ENCODE results near the gene KRT76. TPM values are rescaled to one million over a fixed set of nuclear protein-coding genes. Genes with fewer than 3 reads are reported as not detected.
"Not testable (repeated sequence)": the region's sequence is repeated elsewhere in the genome, so short reads cannot be mapped to it uniquely, and the experiment has no call there.

The KRT76 gene
- total RNA-seq, 1 donor from 2014 or later = not detected

GRCh38 chr12:52751795-52752194 is 25.4 kb downstream of the KRT76 start:
- no peaks in the 10 kb centered on the region for H3K4me1 ChIP-seq (ENCODE audit: control insufficient read depth in 3 of 3, insufficient read depth in 3 of 3, low read length in 3 of 3)
- H3K27me3 ChIP-seq (ENCODE audit: control insufficient read depth in 3 of 3, insufficient read depth in 3 of 3, low read length in 3 of 3) = peaks cover 13 to 27% (median 21%) of the 10 kb centered on the region in 3 donors
- no peak overlapping the region for H3K9ac ChIP-seq (ENCODE audit: low read depth in 1 of 3, low read length in 3 of 3)
- H3K9me3 ChIP-seq (ENCODE audit: control insufficient read depth in 3 of 3, low read length in 3 of 3) = no peaks in the 10 kb centered on the region
- no peaks in the 10 kb centered on the region for H3K36me3 ChIP-seq (ENCODE audit: control insufficient read depth in 3 of 3, insufficient read depth in 3 of 3, low read length in 3 of 3)
- no peak overlapping the region for H3K4me3 ChIP-seq (ENCODE audit: low read length in 3 of 3)
- H3K27ac ChIP-seq (ENCODE audit: low read depth, low read length) = no peak overlapping the region

- H3K27me3 ChIP-seq (ENCODE audit: control insufficient read depth in 3 of 3, insufficient read depth in 3 of 3, low read length in 3 of 3) = peaks cover 13 to 26% (median 22%) of the 10 kb centered on the region in 3 donors
- H3K9ac ChIP-seq (ENCODE audit: low read depth in 1 of 3, low read length in 3 of 3); H3K4me1 ChIP-seq (ENCODE audit: control insufficient read depth in 3 of 3, insufficient read depth in 3 of 3, low read length in 3 of 3); H3K36me3 ChIP-seq (ENCODE audit: control insufficient read depth in 3 of 3, insufficient read depth in 3 of 3, low read length in 3 of 3); H3K9me3 ChIP-seq (ENCODE audit: control insufficient read depth in 3 of 3, low read length in 3 of 3); H3K4me3 ChIP-seq (ENCODE audit: low read length in 3 of 3); H3K27ac ChIP-seq (ENCODE audit: low read depth, low read length): not testable (repeated sequence)
Measured at GRCh38 chr12:52750532-52750931, 26.6 kb downstream of the KRT76 start.

GRCh38 chr12:52749827-52750226 is 27.3 kb downstream of the KRT76 start:
- Histone ChIP-seq H3K36me3 (ENCODE audit: control insufficient read depth in 3 of 3, insufficient read depth in 3 of 3, low read length in 3 of 3) (no peaks in the 10 kb centered on the region), H3K9ac (ENCODE audit: low read depth in 1 of 3, low read length in 3 of 3) (no peak overlapping the region), H3K9me3 (ENCODE audit: control insufficient read depth in 3 of 3, low read length in 3 of 3) (no peaks in the 10 kb centered on the region), H3K4me3 (ENCODE audit: low read length in 3 of 3) (no peak overlapping the region), H3K27ac (ENCODE audit: low read depth, low read length) (no peak overlapping the region), H3K27me3 (ENCODE audit: control insufficient read depth in 3 of 3, insufficient read depth in 3 of 3, low read length in 3 of 3) (peaks cover 9 to 26% (median 20%) of the 10 kb centered on the region in 3 donors), H3K4me1 (ENCODE audit: control insufficient read depth in 3 of 3, insufficient read depth in 3 of 3, low read length in 3 of 3) (no peaks in the 10 kb centered on the region)

- Histone ChIP-seq H3K36me3 (ENCODE audit: control insufficient read depth in 3 of 3, insufficient read depth in 3 of 3, low read length in 3 of 3) (no peaks in the 10 kb centered on the region), H3K4me1 (ENCODE audit: control insufficient read depth in 3 of 3, insufficient read depth in 3 of 3, low read length in 3 of 3) (no peaks in the 10 kb centered on the region), H3K4me3 (ENCODE audit: low read length in 3 of 3) (no peak overlapping the region), H3K9me3 (ENCODE audit: control insufficient read depth in 3 of 3, low read length in 3 of 3) (no peaks in the 10 kb centered on the region), H3K27ac (ENCODE audit: low read depth, low read length) (no peak overlapping the region), H3K9ac (ENCODE audit: low read depth in 1 of 3, low read length in 3 of 3) (no peak overlapping the region), H3K27me3 (ENCODE audit: control insufficient read depth in 3 of 3, insufficient read depth in 3 of 3, low read length in 3 of 3) (peaks cover 9 to 21% (median 20%) of the 10 kb centered on the region in 3 donors)
Measured at GRCh38 chr12:52748578-52748977, 28.6 kb downstream of the KRT76 start.

GRCh38 chr12:52745554-52745953 is 31.6 kb downstream of the KRT76 start:
- Histone ChIP-seq H3K9me3 (ENCODE audit: control insufficient read depth in 3 of 3, low read length in 3 of 3) (no peaks in the 10 kb centered on the region), H3K4me1 (ENCODE audit: control insufficient read depth in 3 of 3, insufficient read depth in 3 of 3, low read length in 3 of 3) (no peaks in the 10 kb centered on the region), H3K27ac (ENCODE audit: low read depth, low read length) (no peak overlapping the region), H3K9ac (ENCODE audit: low read depth in 1 of 3, low read length in 3 of 3) (no peak overlapping the region), H3K27me3 (ENCODE audit: control insufficient read depth in 3 of 3, insufficient read depth in 3 of 3, low read length in 3 of 3) (peaks cover 4 to 31% (median 18%) of the 10 kb centered on the region in 3 donors), H3K4me3 (ENCODE audit: low read length in 3 of 3) (no peak overlapping the region), H3K36me3 (ENCODE audit: control insufficient read depth in 3 of 3, insufficient read depth in 3 of 3, low read length in 3 of 3) (no peaks in the 10 kb centered on the region)

- peaks cover 0 to 27% (median 18%) of the 10 kb centered on the region in 3 donors for H3K27me3 ChIP-seq (ENCODE audit: control insufficient read depth in 3 of 3, insufficient read depth in 3 of 3, low read length in 3 of 3)
Measured at GRCh38 chr12:52744493-52745156, 32.5 kb downstream of the KRT76 start.

GRCh38 chr12:52742822-52743457 is 34.2 kb downstream of the KRT76 start:
- no peak overlapping the region for H3K9ac ChIP-seq (ENCODE audit: low read depth in 1 of 3, low read length in 3 of 3)
- no peak overlapping the region for H3K4me3 ChIP-seq (ENCODE audit: low read length in 3 of 3)
- H3K27me3 ChIP-seq (ENCODE audit: control insufficient read depth in 3 of 3, insufficient read depth in 3 of 3, low read length in 3 of 3) = peaks cover 0 to 23% (median 15%) of the 10 kb centered on the region in 3 donors
- no peaks in the 10 kb centered on the region for H3K9me3 ChIP-seq (ENCODE audit: control insufficient read depth in 3 of 3, low read length in 3 of 3)
- H3K27ac ChIP-seq (ENCODE audit: low read depth, low read length) = no peak overlapping the region
- H3K4me1 ChIP-seq (ENCODE audit: control insufficient read depth in 3 of 3, insufficient read depth in 3 of 3, low read length in 3 of 3) = no peaks in the 10 kb centered on the region
- no peaks in the 10 kb centered on the region for H3K36me3 ChIP-seq (ENCODE audit: control insufficient read depth in 3 of 3, insufficient read depth in 3 of 3, low read length in 3 of 3)

More at GRCh38 chr12:52744493-52745156, 32.5 kb downstream of the KRT76 start:
- H3K36me3 ChIP-seq (ENCODE audit: control insufficient read depth in 3 of 3, insufficient read depth in 3 of 3, low read length in 3 of 3) = no peaks in the 10 kb centered on the region
- H3K4me3 ChIP-seq (ENCODE audit: low read length in 3 of 3) = no peak overlapping the region
- H3K9me3 ChIP-seq (ENCODE audit: control insufficient read depth in 3 of 3, low read length in 3 of 3) = no peaks in the 10 kb centered on the region
- H3K4me1 ChIP-seq (ENCODE audit: control insufficient read depth in 3 of 3, insufficient read depth in 3 of 3, low read length in 3 of 3) = no peaks in the 10 kb centered on the region
- no peak overlapping the region for H3K9ac ChIP-seq (ENCODE audit: low read depth in 1 of 3, low read length in 3 of 3)
- H3K27ac ChIP-seq (ENCODE audit: low read depth, low read length) = no peak overlapping the region

- no peak overlapping the region for H3K9ac ChIP-seq (ENCODE audit: low read depth in 1 of 3, low read length in 3 of 3)
- no peak overlapping the region for H3K27ac ChIP-seq (ENCODE audit: low read depth, low read length)
- H3K36me3 ChIP-seq (ENCODE audit: control insufficient read depth in 3 of 3, insufficient read depth in 3 of 3, low read length in 3 of 3) = no peaks in the 10 kb centered on the region
- no peaks in the 10 kb centered on the region for H3K4me1 ChIP-seq (ENCODE audit: control insufficient read depth in 3 of 3, insufficient read depth in 3 of 3, low read length in 3 of 3)
- peaks cover 0 to 20% (median 12%) of the 10 kb centered on the region in 3 donors for H3K27me3 ChIP-seq (ENCODE audit: control insufficient read depth in 3 of 3, insufficient read depth in 3 of 3, low read length in 3 of 3)
- H3K4me3 ChIP-seq (ENCODE audit: low read length in 3 of 3) = no peak overlapping the region
- H3K9me3 ChIP-seq (ENCODE audit: control insufficient read depth in 3 of 3, low read length in 3 of 3) = no peaks in the 10 kb centered on the region
Measured at GRCh38 chr12:52742196-52742580, 35.0 kb downstream of the KRT76 start.

GRCh38 chr12:52741375-52742195 is 35.6 kb downstream of the KRT76 start:
- no peaks in the 10 kb centered on the region for H3K36me3 ChIP-seq (ENCODE audit: control insufficient read depth in 3 of 3, insufficient read depth in 3 of 3, low read length in 3 of 3)
- H3K4me3 ChIP-seq (ENCODE audit: low read length in 3 of 3) = no peak overlapping the region
- peaks cover 0 to 22% (median 12%) of the 10 kb centered on the region in 3 donors for H3K27me3 ChIP-seq (ENCODE audit: control insufficient read depth in 3 of 3, insufficient read depth in 3 of 3, low read length in 3 of 3)
- H3K4me1 ChIP-seq (ENCODE audit: control insufficient read depth in 3 of 3, insufficient read depth in 3 of 3, low read length in 3 of 3) = no peaks in the 10 kb centered on the region
- H3K9me3 ChIP-seq (ENCODE audit: control insufficient read depth in 3 of 3, low read length in 3 of 3) = no peaks in the 10 kb centered on the region
- no peak overlapping the region for H3K27ac ChIP-seq (ENCODE audit: low read depth, low read length)
- H3K9ac ChIP-seq (ENCODE audit: low read depth in 1 of 3, low read length in 3 of 3) = no peak overlapping the region

- no peaks in the 10 kb centered on the region for H3K9me3 ChIP-seq (ENCODE audit: control insufficient read depth in 3 of 3, low read length in 3 of 3)
- no peak overlapping the region for H3K9ac ChIP-seq (ENCODE audit: low read depth in 1 of 3, low read length in 3 of 3)
- H3K27me3 ChIP-seq (ENCODE audit: control insufficient read depth in 3 of 3, insufficient read depth in 3 of 3, low read length in 3 of 3) = peaks cover 0 to 24% (median 14%) of the 10 kb centered on the region in 3 donors
- H3K4me1 ChIP-seq (ENCODE audit: control insufficient read depth in 3 of 3, insufficient read depth in 3 of 3, low read length in 3 of 3) = no peaks in the 10 kb centered on the region
- H3K36me3 ChIP-seq (ENCODE audit: control insufficient read depth in 3 of 3, insufficient read depth in 3 of 3, low read length in 3 of 3) = no peaks in the 10 kb centered on the region
- H3K4me3 ChIP-seq (ENCODE audit: low read length in 3 of 3) = no peak overlapping the region
- H3K27ac ChIP-seq (ENCODE audit: low read depth, low read length) = no peak overlapping the region
Measured at GRCh38 chr12:52740584-52740983, 36.6 kb downstream of the KRT76 start.

Measured in skeletal muscle tissue (tissue), 4 donors.